ENCODE results near the gene LRIG1. TPM values are rescaled to one million over a fixed set of nuclear protein-coding genes. Genes with fewer than 3 reads are reported as not detected.

Gene LRIG1
- total and polyA plus RNA-seq, 3 experiments from 2014 or later: 37.9 to 47.9 (median 38.2) TPM

- Mint-ChIP-seq H3K27me3 (no peaks in the 10 kb centered on the region), H3K36me3 (peaks cover 0 to 3% (median 0%) of the 10 kb centered on the region in 3 donors), H3K4me3 (peak overlapping the region; percentile 33 to 98 (median 94)), H3K4me1 (peaks cover 85 to 91% (median 89%) of the 10 kb centered on the region in 3 donors), H3K9me3 (no peaks in the 10 kb centered on the region), H3K27ac (peak overlapping the region in 7 of 8 donors; percentile 61 to 89 (median 84))
- H3K27me3 ChIP-seq (ENCODE audit: insufficient read depth, low read length, poor library complexity, severe bottlenecking): no peaks in the 10 kb centered on the region
- POLR2A ChIA-PET: interaction anchor here (1.1 kb wide), 1 partner anchor 13 kb away, joined by 3 read pairs; no protein-coding TSS in a partner anchor
- no peak overlapping the region for H3K27ac ChIP-seq (ENCODE audit: low read depth, low read length)
- CTCF ChIA-PET: interaction anchor here (1.2 to 1.5 kb wide), 2 partner anchors 24 to 26 kb away, joined by 3 read pairs; no protein-coding TSS in a partner anchor
- H3K4me3 ChIP-seq (ENCODE audit: low read length): peak overlapping the region; percentile 5
- H3K4me1 ChIP-seq (ENCODE audit: insufficient read depth, low read length): peaks cover 75% of the 10 kb centered on the region
- no peaks in the 10 kb centered on the region for H3K36me3 ChIP-seq (ENCODE audit: insufficient read depth, low read length)
- H3K9me3 ChIP-seq (ENCODE audit: low read length): no peaks in the 10 kb centered on the region
- peak in 1 of 5 donors; percentile 24 for DNase-seq
These were observed 4.1 kb downstream of the LRIG1 start for GRCh38 chr3:66496746-66497145.

DNA sequence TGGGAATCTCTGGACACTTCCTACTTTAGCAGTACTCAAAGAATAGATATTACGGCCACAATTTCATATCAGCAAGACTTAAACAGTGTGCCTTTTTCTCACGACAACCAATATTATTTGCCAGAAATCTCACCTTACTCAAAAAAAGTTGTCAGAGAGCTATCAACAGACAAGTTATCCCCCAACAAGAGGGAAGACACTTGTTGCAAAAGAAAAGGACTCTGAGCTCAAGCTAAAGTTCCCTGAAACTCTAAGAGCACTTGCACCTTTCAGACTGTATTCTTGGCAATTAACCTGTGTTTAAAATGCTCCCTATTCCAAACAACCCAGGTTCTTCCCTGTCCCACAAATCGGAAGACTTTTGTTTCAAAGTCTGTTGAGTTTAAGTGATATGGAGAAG lies 4.5 kb downstream of the LRIG1 start:
- Mint-ChIP-seq H3K4me1 (peaks cover 83 to 91% (median 90%) of the 10 kb centered on the region in 3 donors), H3K4me3 (peak overlapping the region in 6 of 7 donors; percentile 10 to 95 (median 35)), H3K9me3 (no peaks in the 10 kb centered on the region), H3K36me3 (peaks cover 0 to 3% (median 0%) of the 10 kb centered on the region in 3 donors), H3K27me3 (no peaks in the 10 kb centered on the region), H3K27ac (peak overlapping the region in 7 of 8 donors; percentile 7 to 89 (median 75))
- Histone ChIP-seq H3K9me3 (ENCODE audit: low read length) (no peaks in the 10 kb centered on the region), H3K36me3 (ENCODE audit: insufficient read depth, low read length) (no peaks in the 10 kb centered on the region), H3K4me1 (ENCODE audit: insufficient read depth, low read length) (peaks cover 75% of the 10 kb centered on the region), H3K27ac (ENCODE audit: low read depth, low read length) (no peak overlapping the region), H3K27me3 (ENCODE audit: insufficient read depth, low read length, poor library complexity, severe bottlenecking) (no peaks in the 10 kb centered on the region), H3K4me3 (ENCODE audit: low read length) (peak overlapping the region; percentile 5)
- POLR2A ChIA-PET: interaction anchor here (1.1 kb wide), 1 partner anchor 13 kb away, joined by 3 read pairs; no protein-coding TSS in a partner anchor
- CTCF ChIA-PET: interaction anchor here (0.7 to 1.5 kb wide), 3 partner anchors 23 to 89 kb away, joined by 3 read pairs; no protein-coding TSS in a partner anchor
- DNase-seq: no peak

- Mint-ChIP-seq H3K27me3 (no peaks in the 10 kb centered on the region), H3K9me3 (no peaks in the 10 kb centered on the region), H3K4me1 (peaks cover 84 to 94% (median 94%) of the 10 kb centered on the region in 3 donors), H3K36me3 (peaks cover 0 to 3% (median 0%) of the 10 kb centered on the region in 3 donors), H3K27ac (peak overlapping the region in 6 of 8 donors; percentile 13 to 84 (median 53)), H3K4me3 (peak overlapping the region in 6 of 7 donors; percentile 9 to 63 (median 30))
- Histone ChIP-seq H3K9me3 (ENCODE audit: low read length) (no peaks in the 10 kb centered on the region), H3K4me1 (ENCODE audit: insufficient read depth, low read length) (peaks cover 81% of the 10 kb centered on the region), H3K27ac (ENCODE audit: low read depth, low read length) (no peak overlapping the region), H3K27me3 (ENCODE audit: insufficient read depth, low read length, poor library complexity, severe bottlenecking) (no peaks in the 10 kb centered on the region), H3K36me3 (ENCODE audit: insufficient read depth, low read length) (no peaks in the 10 kb centered on the region), H3K4me3 (ENCODE audit: low read length) (no peak overlapping the region)
- ChIA-PET CTCF (interaction anchor here (0.7 to 1.2 kb wide), 2 partner anchors 23 to 88 kb away, joined by 3 read pairs; no protein-coding TSS in a partner anchor), POLR2A (interaction anchor here (0.6 kb wide), 1 partner anchor 30 kb away, joined by 3 read pairs; no protein-coding TSS in a partner anchor)
- DNase-seq: no peak
These were observed 5.2 kb downstream of the LRIG1 start for GRCh38 chr3:66495668-66496045.

- Histone ChIP-seq H3K27ac (ENCODE audit: low read depth, low read length) (no peak overlapping the region), H3K9me3 (ENCODE audit: low read length) (no peaks in the 10 kb centered on the region), H3K4me1 (ENCODE audit: insufficient read depth, low read length) (peaks cover 86% of the 10 kb centered on the region), H3K4me3 (ENCODE audit: low read length) (no peak overlapping the region), H3K36me3 (ENCODE audit: insufficient read depth, low read length) (no peaks in the 10 kb centered on the region), H3K27me3 (ENCODE audit: insufficient read depth, low read length, poor library complexity, severe bottlenecking) (no peaks in the 10 kb centered on the region)
- H3K4me1 Mint-ChIP-seq: peaks cover 89 to 99% (median 99%) of the 10 kb centered on the region in 3 donors
- no peak for DNase-seq
- no peaks in the 10 kb centered on the region for H3K9me3 Mint-ChIP-seq
- H3K4me3 Mint-ChIP-seq: peak overlapping the region; percentile 13 to 63 (median 41)
- no peaks in the 10 kb centered on the region for H3K27me3 Mint-ChIP-seq
- ChIA-PET POLR2A (interaction anchor here (0.6 kb wide), 1 partner anchor 31 kb away, joined by 3 read pairs; no protein-coding TSS in a partner anchor), CTCF (interaction anchor here (1.4 kb wide), 2 partner anchors 14 to 87 kb away, joined by 3 to 5 read pairs; no protein-coding TSS in a partner anchor)
- H3K27ac Mint-ChIP-seq: peak overlapping the region in 6 of 8 donors; percentile 12 to 84 (median 53)
- H3K36me3 Mint-ChIP-seq: peaks cover 0 to 3% (median 0%) of the 10 kb centered on the region in 3 donors
These were observed 5.7 kb downstream of the LRIG1 start for GRCh38 chr3:66494959-66495667.

DNA sequence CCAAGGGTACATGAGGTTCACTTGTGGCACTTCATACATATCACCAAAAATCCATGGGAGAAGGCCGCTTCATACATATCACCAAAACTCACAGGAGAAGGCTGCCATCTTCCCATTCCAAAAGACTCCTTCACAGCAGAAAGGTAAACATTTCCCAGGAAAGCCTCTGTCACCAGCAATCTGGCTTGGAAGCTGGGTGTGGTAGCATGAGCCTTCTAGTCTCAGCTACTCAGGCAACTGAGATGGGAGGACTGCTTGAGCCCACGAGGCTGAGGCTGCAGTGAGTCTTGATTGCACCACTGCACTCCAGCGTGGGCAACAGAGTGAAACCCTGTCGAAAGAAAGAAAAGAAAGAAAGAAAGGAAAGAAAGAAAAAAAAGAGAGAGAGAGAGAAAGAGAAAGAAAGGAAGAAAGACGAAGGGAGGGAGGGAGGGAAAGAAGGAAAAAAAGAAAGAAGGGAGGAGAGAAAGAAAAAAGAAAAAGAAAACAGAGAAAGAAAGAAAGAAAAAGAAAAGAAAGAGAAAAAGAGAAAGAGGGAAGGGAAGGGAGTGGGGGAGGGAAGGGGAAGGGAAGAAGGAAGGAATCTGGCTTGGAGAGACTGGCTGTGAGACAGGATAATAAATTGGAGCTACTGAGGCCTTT lies 7.2 kb downstream of the LRIG1 start:
- H3K4me1 Mint-ChIP-seq: peaks cover 91 to 100% (median 99%) of the 10 kb centered on the region in 3 donors
- Histone ChIP-seq H3K27ac (ENCODE audit: low read depth, low read length) (no peak overlapping the region), H3K27me3 (ENCODE audit: insufficient read depth, low read length, poor library complexity, severe bottlenecking) (no peaks in the 10 kb centered on the region), H3K36me3 (ENCODE audit: insufficient read depth, low read length) (no peaks in the 10 kb centered on the region), H3K4me1 (ENCODE audit: insufficient read depth, low read length) (peaks cover 99% of the 10 kb centered on the region), H3K4me3 (ENCODE audit: low read length) (no peak overlapping the region), H3K9me3 (ENCODE audit: low read length) (no peaks in the 10 kb centered on the region)
- peak overlapping the region in 5 of 8 donors; percentile 13 to 61 (median 48) for H3K27ac Mint-ChIP-seq
- H3K4me3 Mint-ChIP-seq: peak overlapping the region in 3 of 7 donors; percentile 30 to 63 (median 62)
- no peaks in the 10 kb centered on the region for H3K9me3 Mint-ChIP-seq
- H3K27me3 Mint-ChIP-seq: no peaks in the 10 kb centered on the region
- ChIA-PET CTCF (interaction anchor here (1.4 kb wide), 2 partner anchors 12 to 86 kb away, joined by 3 to 5 read pairs; no protein-coding TSS in a partner anchor), POLR2A (interaction anchor here (0.9 kb wide), 1 partner anchor 11 kb away, joined by 3 read pairs; no protein-coding TSS in a partner anchor)
- no peak for DNase-seq
- H3K36me3 Mint-ChIP-seq: no peaks in the 10 kb centered on the region

DNA sequence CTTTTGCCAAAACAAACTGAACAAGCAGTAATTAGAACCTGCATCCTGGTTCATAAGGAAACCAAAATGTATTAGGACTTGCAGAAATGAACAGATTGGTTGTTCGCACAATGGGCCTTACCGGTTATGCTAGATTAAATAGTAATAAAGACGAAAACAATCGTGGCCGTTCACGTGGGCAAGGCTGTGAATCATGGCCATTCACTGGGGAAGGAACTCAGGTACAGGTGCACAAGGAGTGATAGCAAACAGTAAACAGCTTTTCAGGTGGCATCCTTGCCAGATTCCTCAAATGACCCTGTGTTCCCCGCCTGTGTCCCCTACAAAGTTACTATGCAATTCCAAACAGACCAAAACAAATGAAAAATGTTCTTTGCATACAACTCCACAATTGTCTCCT lies 8.2 kb downstream of the LRIG1 start:
- CTCF ChIA-PET: no interaction called here

DNA sequence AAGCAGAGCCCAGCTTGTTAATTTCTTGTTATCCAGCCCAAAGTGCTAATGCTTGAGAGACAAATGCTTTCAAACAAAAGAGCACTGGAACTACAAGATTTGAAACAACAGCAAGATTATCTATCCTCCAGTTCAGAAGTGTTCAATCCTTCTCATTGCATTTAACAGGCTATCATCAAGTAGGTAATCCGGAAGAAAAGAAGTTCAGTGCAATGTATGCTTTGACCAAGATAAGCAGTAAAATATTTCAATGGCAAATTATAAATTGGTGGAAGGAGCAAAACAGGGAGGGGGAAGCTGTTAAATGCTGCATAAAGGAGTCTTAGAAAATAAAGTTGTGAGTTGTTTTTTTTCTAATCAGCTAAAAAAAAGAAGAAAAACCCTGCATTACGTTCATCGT lies 8.8 kb downstream of the LRIG1 start:
- Histone ChIP-seq H3K27ac (ENCODE audit: low read depth, low read length) (no peak overlapping the region), H3K27me3 (ENCODE audit: insufficient read depth, low read length, poor library complexity, severe bottlenecking) (no peaks in the 10 kb centered on the region), H3K4me3 (ENCODE audit: low read length) (no peak overlapping the region), H3K4me1 (ENCODE audit: insufficient read depth, low read length) (peaks cover 97% of the 10 kb centered on the region), H3K9me3 (ENCODE audit: low read length) (no peaks in the 10 kb centered on the region), H3K36me3 (ENCODE audit: insufficient read depth, low read length) (no peaks in the 10 kb centered on the region)
- H3K4me3 Mint-ChIP-seq: peak overlapping the region in 6 of 7 donors; percentile 1 to 33 (median 22)
- H3K36me3 Mint-ChIP-seq: no peaks in the 10 kb centered on the region
- no peak for DNase-seq
- CTCF ChIA-PET: interaction anchor here (1.0 to 3.3 kb wide), 3 partner anchors 9 to 18 kb away, joined by 3 to 12 read pairs (median 4); partner anchors contain the start of gene LRIG1
- POLR2A ChIA-PET: no interaction called here
- H3K27ac Mint-ChIP-seq: peak overlapping the region in 4 of 8 donors; percentile 12 to 65 (median 28)
- no peaks in the 10 kb centered on the region for H3K27me3 Mint-ChIP-seq
- no peaks in the 10 kb centered on the region for H3K9me3 Mint-ChIP-seq
- H3K4me1 Mint-ChIP-seq: peaks cover 82 to 97% (median 93%) of the 10 kb centered on the region in 3 donors

More for the DNA sequence above, 8.2 kb downstream of the LRIG1 start:
- Mint-ChIP-seq H3K4me3 (peak overlapping the region in 3 of 7 donors; percentile 33 to 35 (median 33)), H3K36me3 (no peaks in the 10 kb centered on the region), H3K27ac (peak overlapping the region in 4 of 8 donors; percentile 6 to 72 (median 38)), H3K27me3 (no peaks in the 10 kb centered on the region), H3K9me3 (no peaks in the 10 kb centered on the region), H3K4me1 (peaks cover 84 to 98% (median 93%) of the 10 kb centered on the region in 3 donors)
- Histone ChIP-seq H3K27me3 (ENCODE audit: insufficient read depth, low read length, poor library complexity, severe bottlenecking) (no peaks in the 10 kb centered on the region), H3K9me3 (ENCODE audit: low read length) (no peaks in the 10 kb centered on the region), H3K27ac (ENCODE audit: low read depth, low read length) (no peak overlapping the region), H3K4me1 (ENCODE audit: insufficient read depth, low read length) (peaks cover 97% of the 10 kb centered on the region), H3K4me3 (ENCODE audit: low read length) (no peak overlapping the region), H3K36me3 (ENCODE audit: insufficient read depth, low read length) (no peaks in the 10 kb centered on the region)
- POLR2A ChIA-PET: no interaction called here
- DNase-seq: no peak

All from CD8-positive, alpha-beta memory T cell (primary cell).